Measurements from ENCODE around the gene MFAP1. TPM values are rescaled to one million over a fixed set of nuclear protein-coding genes. Genes with fewer than 3 reads are reported as not detected.

The MFAP1 gene
- total and polyA plus RNA-seq, 12 donors, result 13.0 to 23.4 (median 20.7) TPM

DNA sequence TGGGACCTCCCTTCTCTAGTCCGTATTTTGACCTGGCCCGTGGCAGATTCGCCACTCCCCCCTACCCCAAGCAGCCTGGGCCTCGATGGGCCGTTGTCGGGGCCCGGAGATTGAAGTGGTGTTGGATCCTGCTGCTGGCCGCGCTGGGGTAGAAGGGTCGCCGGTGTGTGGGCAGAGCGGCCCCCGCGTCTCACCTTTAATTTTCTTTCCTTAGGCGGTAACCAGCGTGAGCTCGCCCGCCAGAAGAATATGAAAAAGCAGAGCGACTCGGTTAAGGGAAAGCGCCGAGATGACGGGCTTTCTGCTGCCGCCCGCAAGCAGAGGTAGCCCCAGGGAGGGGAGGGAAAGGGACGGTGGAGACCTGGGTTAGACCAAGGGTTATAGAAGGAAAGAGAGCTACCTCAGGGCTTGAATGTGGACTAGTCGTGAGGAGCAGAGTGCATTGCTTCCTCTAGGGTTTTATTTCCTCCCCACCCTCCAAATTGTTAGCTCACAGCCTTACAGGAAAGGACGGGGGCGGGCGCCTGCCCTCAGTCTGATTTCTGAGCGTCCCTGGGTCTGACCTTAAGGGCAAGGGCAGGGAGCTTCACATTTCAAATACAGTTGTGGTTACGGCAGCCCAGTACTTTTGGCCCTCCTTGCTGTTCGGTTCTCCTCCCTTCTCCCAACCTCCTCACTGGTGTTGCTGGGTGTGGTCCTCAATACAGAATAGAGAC lies 31.6 kb downstream of the MFAP1 start:
- DNase-seq (peak; percentile 33 to 49), ATAC-seq (peak in 7 of 8 donors; percentile 7 to 37 (median 28))
- Histone ChIP-seq H3K4me1 (peaks cover 20 to 55% (median 39%) of the 10 kb centered on the region in 9 donors), H3K36me3 (peaks cover 0 to 48% (median 15%) of the 10 kb centered on the region in 9 donors), H3K4me3 (peak overlapping the region; percentile 70 to 100 (median 90)), H3K27ac (peak overlapping the region; percentile 93 to 100 (median 98)), H3K27me3 (no peaks in the 10 kb centered on the region), H3K9me3 (no peaks in the 10 kb centered on the region)
- 1% methylated on average over 33 of the region's 33 CpGs for WGBS, 2 donors
- intact Hi-C loops (cut with DNase I), result loop anchor here in 1 of 10 donors (5.0 kb wide), 1 partner anchor 301 kb away; the partner anchor contains the start of gene TP53BP1
- TF ChIP-seq, protein P1, sequence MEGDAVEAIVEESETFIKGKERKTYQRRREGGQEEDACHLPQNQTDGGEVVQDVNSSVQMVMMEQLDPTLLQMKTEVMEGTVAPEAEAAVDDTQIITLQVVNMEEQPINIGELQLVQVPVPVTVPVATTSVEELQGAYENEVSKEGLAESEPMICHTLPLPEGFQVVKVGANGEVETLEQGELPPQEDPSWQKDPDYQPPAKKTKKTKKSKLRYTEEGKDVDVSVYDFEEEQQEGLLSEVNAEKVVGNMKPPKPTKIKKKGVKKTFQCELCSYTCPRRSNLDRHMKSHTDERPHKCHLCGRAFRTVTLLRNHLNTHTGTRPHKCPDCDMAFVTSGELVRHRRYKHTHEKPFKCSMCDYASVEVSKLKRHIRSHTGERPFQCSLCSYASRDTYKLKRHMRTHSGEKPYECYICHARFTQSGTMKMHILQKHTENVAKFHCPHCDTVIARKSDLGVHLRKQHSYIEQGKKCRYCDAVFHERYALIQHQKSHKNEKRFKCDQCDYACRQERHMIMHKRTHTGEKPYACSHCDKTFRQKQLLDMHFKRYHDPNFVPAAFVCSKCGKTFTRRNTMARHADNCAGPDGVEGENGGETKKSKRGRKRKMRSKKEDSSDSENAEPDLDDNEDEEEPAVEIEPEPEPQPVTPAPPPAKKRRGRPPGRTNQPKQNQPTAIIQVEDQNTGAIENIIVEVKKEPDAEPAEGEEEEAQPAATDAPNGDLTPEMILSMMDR (IDR thresholded peaks at IDR 0.05), result peak in 1 of 9 donors; percentile 9

DNA sequence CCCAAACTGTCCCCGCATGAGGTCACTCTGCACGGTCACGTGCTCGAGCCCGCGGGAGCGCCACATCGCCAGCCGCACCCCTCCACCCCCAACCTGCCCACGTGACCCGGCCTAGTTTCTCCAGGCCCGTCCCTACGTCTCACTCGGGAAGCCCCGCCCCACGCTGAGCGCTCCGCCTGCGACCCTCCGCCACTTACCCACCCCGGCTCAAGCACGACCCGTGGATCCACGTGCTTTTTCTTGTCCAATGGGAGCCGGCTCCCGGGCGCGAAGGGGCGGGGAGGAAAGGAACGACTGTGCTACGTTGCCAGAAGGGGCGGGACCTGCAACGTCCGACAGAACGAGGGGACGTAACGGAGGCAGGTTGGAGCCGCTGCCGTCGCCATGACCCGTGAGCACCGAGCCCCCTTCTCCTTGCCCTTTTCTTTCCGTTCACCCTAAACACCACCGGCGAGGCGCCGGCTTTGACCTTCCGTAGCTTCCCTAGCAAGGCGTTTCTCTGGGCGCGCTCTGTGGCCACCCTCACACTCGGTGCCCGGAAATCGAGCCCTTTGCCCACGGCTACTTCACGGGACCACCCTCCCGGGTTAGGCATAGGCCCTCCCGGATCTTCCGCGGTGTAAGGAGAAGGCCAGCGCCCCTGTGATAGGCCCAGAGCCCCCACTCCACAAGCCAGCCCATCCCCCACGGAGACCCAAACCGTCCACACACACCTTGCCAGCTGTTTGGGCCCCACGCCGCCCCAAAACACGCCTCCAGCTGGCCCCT lies 32.3 kb downstream of the MFAP1 start, which contains the start of gene SERF2:
Gene SERF2, plus strand, starts transcription at position 328 of the 768 bp plus-strand sequence. Its CDS starts 57 bp downstream, at position 385.
- WGBS, 2 donors, result 0% methylated on average over 66 of the region's 66 CpGs
- intact Hi-C loops (cut with DNase I), result loop anchor here in 1 of 10 donors (5.0 kb wide), 1 partner anchor 300 kb away; the partner anchor contains the start of gene TP53BP1
- peaks cover 20 to 48% (median 37%) of the 10 kb centered on the region in 9 donors for H3K4me1 ChIP-seq
- TF ChIP-seq, protein P1 (IDR thresholded peaks at IDR 0.05), result no peak
- no peaks in the 10 kb centered on the region for H3K27me3 ChIP-seq
- DNase-seq (peak; percentile 100), ATAC-seq (peak; percentile 94 to 98 (median 97))
- no peaks in the 10 kb centered on the region for H3K9me3 ChIP-seq
- H3K27ac ChIP-seq, result peak within 1 kb of the TSS; percentile 93 to 100 (median 98)
- peaks cover 0 to 40% (median 11%) of the 10 kb centered on the region in 9 donors for H3K36me3 ChIP-seq
- peak within 1 kb of the TSS; percentile 70 to 100 (median 90) for H3K4me3 ChIP-seq

DNA sequence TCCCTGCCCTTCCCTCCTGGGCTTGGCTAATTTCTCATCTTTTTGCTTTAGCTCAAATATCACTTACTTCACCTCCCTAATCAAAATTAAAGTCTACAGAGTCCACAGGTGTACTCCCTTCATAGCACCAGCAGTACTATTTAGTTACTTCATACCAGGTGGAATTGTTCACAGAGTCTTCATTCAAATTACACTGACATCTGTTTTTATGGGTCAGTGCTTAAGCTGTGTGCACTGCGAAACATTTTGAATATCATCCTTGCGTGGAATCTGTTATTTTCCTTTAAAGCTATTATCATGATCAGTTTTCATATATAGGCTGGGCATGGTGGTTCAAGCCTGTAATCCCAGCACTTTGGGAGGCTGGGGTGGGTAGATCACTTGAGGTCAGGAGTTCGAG lies 35.1 kb downstream of the MFAP1 start:
- peaks cover 8 to 20% (median 19%) of the 10 kb centered on the region in 9 donors for H3K4me1 ChIP-seq
- intact Hi-C loops (cut with DNase I), result no loop called here
- no peak overlapping the region for H3K27ac ChIP-seq
- no peaks in the 10 kb centered on the region for H3K9me3 ChIP-seq
- no peaks in the 10 kb centered on the region for H3K27me3 ChIP-seq
- ATAC-seq, result no peak
- TF ChIP-seq, protein P1 (IDR thresholded peaks at IDR 0.05), result no peak
- H3K36me3 ChIP-seq, result peaks cover 0 to 13% (median 1%) of the 10 kb centered on the region in 9 donors
- H3K4me3 ChIP-seq, result no peak overlapping the region
- DNase-seq, result no peak
- WGBS, 2 donors, result 97 to 98% methylated on average over 3 of the region's 3 CpGs

DNA sequence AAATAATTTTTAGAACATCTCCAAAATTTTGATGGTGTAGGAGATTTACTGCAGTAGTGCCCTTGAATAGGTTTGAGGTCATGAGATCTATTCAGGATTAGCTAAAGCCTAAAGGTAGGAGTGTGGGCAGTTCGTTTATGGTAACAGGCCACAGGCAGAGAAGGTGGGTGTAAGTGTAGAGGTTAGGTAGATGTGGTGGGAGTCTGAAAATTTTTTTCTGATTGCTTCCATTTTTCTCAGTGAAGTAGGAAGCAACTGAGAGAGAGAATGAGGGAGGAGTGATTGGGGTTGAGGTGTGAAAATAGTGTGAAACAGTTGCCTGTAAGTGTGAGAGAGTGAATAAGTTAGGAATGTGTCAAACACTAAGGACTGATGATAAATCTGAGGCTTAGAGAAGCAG lies 45.5 kb downstream of the MFAP1 start:
- Histone ChIP-seq H3K36me3 (peaks cover 0 to 4% (median 0%) of the 10 kb centered on the region in 9 donors), H3K4me3 (no peak overlapping the region), H3K9me3 (no peaks in the 10 kb centered on the region), H3K4me1 (peaks cover 4 to 25% (median 17%) of the 10 kb centered on the region in 9 donors), H3K27ac (no peak overlapping the region), H3K27me3 (no peaks in the 10 kb centered on the region)
- TF ChIP-seq, protein P1 (IDR thresholded peaks at IDR 0.05), result no peak
- ATAC-seq, result no peak
- 85 to 87% methylated on average over 1 of the region's 1 CpG for WGBS, 2 donors
- no peak for DNase-seq
- intact Hi-C loops (cut with DNase I), result no loop called here

Data from heart right ventricle (tissue), 16 donors.